GM21423 (cell line): ENCODE data around the gene ZBTB7A.

Experiments used
- ATAC-seq: cut with Tn5 transposase; IDR thresholded peaks from one replicate; pipeline ENCODE4 v1.9.1; 2021; ENCODE audit warnings: mild to moderate bottlenecking, moderate library complexity; ENCODE audit not compliant: unreplicated experiment

Gene ZBTB7A

DNA sequence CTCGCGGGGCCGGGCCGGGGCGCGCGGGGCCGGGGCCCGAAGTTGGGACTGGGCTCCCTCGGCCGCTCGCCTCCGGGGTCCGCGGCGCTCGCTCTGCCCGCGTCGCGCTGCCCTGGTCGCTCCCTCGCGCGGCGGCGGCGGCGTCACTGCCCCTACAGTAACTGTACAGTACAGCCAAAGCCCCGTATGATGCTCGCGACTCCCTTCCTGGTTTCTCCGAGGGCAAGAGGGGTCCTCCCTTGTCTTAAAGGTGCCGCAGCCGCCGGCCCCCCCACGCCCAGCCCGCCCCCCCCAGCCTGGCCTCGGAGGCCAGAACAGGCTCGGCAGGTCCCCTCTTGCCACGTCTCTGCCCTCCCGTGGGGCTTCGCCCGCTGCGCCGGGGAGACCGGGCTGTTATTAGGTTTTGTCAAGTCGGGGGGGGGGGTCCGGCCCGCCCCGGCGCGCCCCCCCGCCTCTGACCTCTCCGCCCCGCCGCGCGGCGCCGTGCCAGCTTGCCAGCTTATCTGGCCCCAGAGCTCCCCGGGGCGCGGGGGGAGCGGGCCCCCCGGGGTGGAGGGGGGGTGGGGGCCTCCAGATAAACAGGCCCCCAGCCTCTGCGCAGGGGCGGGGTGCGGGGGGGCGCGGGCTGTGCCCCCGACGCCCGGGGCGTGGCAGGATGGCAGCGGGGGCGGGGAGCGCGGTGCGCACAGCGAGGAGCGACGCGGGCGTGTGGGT, at the start of gene ZBTB7A:
TSS of gene ZBTB7A (minus strand) at position 218 of the 714 bp plus-strand sequence. CDS start 11,667 bp downstream, outside the sequence.
- no peak for ATAC-seq

GRCh38 chr19:4115818-4116385, 49.2 kb upstream of the ZBTB7A start:
- ATAC-seq, result no peak

- peak; percentile 74 for ATAC-seq
Measured at GRCh38 chr19:4115050-4115817, 48.5 kb upstream of the ZBTB7A start.

- no peak for ATAC-seq
Measured at GRCh38 chr19:4114181-4114580, 47.5 kb upstream of the ZBTB7A start.

- ATAC-seq, result no peak
Measured at GRCh38 chr19:4113398-4114088, 46.8 kb upstream of the ZBTB7A start.

DNA sequence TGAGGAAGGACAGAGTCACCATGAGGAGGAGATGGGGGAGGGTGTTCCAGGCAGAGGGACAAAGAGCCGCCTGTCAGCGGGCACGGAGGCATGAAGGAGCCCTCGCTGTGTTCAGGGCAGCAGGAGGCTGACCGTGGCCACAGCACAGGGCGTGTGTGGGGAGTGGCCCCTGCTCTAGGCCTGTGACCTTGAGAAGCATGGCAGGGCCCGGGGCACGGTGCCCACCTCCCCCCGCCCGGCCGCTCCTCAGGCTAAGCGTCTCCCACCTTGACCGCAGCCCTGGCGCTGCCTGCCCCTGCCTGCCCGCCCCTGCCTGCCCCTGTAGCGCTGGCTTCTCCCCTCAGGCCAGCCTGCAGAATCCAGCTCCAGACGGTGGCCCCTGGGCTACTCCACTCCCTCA, 45.7 kb upstream of the ZBTB7A start:
- ATAC-seq, result no peak

GRCh38 chr19:4109626-4109945, 42.9 kb upstream of the ZBTB7A start:
- ATAC-seq, result no peak

GRCh38 chr19:4108767-4109625, 42.3 kb upstream of the ZBTB7A start:
- ATAC-seq, result peak; percentile 67

DNA sequence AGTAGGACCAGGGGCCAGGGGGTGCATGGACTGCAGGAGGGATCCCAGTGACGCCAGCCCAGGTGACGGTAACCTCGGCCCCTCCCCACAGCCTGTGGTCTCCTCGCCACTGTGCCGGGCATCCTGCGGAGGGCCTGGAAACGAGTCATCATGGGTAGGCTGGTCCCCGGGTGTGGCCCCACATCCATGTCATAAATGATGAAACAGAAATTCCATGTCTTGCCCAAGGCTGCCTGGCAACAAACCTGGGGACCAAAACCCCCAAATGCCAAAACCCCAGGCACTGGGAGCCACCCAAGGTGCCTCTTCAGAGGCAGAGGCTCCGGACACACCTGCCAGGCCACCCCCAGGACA, 36.4 kb upstream of the ZBTB7A start:
- ATAC-seq, result no peak

DNA sequence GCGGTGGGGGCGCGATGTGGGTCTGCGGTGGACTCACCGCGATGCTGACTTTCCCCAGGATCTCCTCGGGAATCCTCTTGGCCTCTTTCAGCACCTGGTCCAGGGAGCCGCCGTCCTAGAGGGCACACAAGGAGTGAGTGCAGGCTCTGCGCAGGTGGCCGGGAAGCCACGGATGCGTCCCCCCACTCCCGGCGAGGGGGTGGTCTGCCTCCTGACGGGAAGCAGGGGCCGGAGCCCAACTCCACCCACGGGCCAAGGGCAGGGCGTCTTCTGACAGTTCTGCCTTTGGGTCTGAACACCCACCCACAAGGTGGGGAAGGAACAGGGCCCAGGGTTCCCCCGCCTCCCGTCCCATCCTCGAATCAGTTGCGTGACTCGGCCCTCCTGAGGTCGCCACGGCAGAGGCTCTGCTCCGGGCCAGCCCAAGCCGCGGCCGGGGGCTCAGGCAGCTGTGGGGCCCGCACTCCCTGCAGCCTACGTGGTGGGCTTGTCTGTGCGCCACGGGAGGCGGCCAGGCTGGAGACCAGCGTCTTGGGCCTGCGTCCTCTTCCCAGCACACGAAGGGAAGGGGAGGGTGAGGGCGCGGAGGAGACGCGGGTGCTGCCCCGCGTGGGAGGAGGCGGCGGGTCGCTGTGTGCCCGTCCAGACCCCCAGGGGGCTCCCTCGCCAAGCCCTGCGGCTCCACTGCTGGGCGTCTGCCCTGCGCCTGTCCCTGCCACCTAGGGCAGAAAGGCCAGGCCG, 35.8 kb upstream of the ZBTB7A start:
- ATAC-seq, result no peak

DNA sequence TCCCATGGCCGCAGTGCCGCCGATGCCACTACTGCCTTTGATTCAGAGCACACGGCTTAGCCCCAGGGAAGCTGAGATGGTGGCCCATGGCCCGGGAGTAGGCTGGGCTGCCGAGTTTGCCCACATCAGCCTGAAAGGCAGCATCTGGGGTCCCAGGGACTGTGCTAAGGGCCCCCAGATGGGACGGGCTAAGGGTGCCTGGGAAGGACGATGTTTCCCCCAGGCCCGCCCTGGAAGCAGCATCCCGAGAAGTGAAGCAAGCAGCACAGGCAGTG, 34.7 kb upstream of the ZBTB7A start:
- no peak for ATAC-seq

DNA sequence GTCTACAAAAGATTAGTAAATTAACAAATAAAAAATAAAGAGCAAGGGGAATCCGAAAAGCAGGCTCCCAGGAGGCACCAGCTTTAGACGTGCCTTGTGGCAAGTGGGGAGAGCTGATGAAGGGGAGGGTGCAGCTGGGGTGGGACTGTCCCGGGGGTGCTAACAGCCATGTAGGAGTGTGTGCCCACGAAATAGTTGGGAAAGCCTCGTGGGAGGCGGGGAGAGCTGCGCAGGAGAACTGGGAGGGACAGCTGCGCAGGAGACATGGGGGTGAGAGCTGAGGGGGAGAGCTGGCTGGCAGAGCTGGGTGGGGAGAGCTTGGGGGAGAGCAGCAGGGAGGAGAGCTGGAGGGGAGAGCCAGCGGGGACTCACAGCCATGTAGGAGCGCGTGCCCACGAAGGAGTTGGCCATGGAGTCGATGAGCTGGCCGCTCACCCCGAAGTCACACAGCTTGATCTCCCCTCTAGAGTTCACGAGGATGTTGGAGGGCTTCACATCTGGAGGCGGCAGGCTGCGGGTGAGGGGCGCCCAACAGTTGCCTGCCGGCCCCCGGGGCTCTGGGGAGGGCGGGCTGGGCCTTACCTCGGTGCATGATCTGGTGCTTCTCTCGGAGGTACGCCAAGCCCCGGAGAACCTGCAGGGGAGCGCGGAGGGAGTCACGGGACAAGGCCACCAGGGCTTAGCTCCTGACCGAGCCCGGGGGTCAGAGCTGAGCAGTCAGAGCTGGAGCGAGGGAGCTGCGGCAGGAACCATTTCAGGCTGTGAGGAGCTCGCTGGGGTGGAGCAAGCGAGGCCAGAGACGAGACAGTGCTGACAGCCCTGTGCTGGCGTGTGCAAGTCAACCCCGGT, 34.2 kb upstream of the ZBTB7A start:
- ATAC-seq, result no peak

GRCh38 chr19:4099041-4099764, 32.5 kb upstream of the ZBTB7A start:
- ATAC-seq, result no peak

GRCh38 chr19:4098493-4098892, 31.8 kb upstream of the ZBTB7A start:
- ATAC-seq, result no peak

- no peak for ATAC-seq
Measured at GRCh38 chr19:4097501-4097900, 30.8 kb upstream of the ZBTB7A start.

GRCh38 chr19:4096049-4096892, 29.6 kb upstream of the ZBTB7A start:
- no peak for ATAC-seq

GRCh38 chr19:4095488-4095844, 28.8 kb upstream of the ZBTB7A start:
- ATAC-seq, result no peak
